Smooth muscle cell (in vitro differentiated cells): ENCODE results near the gene CLPSL1. TPM values are rescaled to one million over a fixed set of nuclear protein-coding genes. Genes with fewer than 3 reads are reported as not detected.

Experiments
- DNase-seq: peaks from one replicate; lab custom pipeline; 2025; ENCODE audit not compliant: unreplicated experiment; lab: John Stamatoyannopoulos, UW
- H2AFZ ChIP-seq: fragments of 200-600 bp; sonication (generic); 2 replicates; pipeline ENCODE4 v1.6.0; 2016; ENCODE audit warnings: antibody characterized with exemption, low read depth, mild to moderate bottlenecking
- H3F3A ChIP-seq: fragments of 200-600 bp; sonication (generic); 2 replicates; pipeline ENCODE4 v1.6.0; 2017; ENCODE audit warnings: antibody characterized with exemption, low read depth
- H3K27ac ChIP-seq: fragments of 200-600 bp; sonication (generic); 2 replicates; pipeline ENCODE4 v1.5.1; 2016; ENCODE audit warnings: low read depth, mild to moderate bottlenecking
- H3K27me3 ChIP-seq: fragments of 200-600 bp; sonication (generic); 2 replicates; pipeline ENCODE4 v1.6.1; 2016; ENCODE audit warnings: low read depth, mild to moderate bottlenecking
- H3K36me3 ChIP-seq: fragments of 200-600 bp; sonication (generic); 2 replicates; pipeline ENCODE4 v1.5.1; 2016; ENCODE audit warnings: low read depth
- H3K4me1 ChIP-seq: fragments of 200-600 bp; sonication (generic); 2 replicates; pipeline ENCODE4 v1.5.1; 2016; ENCODE audit warnings: low read depth
- H3K4me2 ChIP-seq: fragments of 200-600 bp; sonication (generic); 2 replicates; pipeline ENCODE4 v1.6.0; 2016; ENCODE audit warnings: mild to moderate bottlenecking
- H3K4me3 ChIP-seq: fragments of 200-600 bp; sonication (generic); 2 replicates; pipeline ENCODE4 v1.5.1; 2016; ENCODE audit warnings: mild to moderate bottlenecking
- H3K79me2 ChIP-seq: fragments of 200-600 bp; sonication (generic); 2 replicates; pipeline ENCODE4 v1.6.0; 2016; ENCODE audit warnings: low read depth, mild to moderate bottlenecking
- H3K9ac ChIP-seq: fragments of 200-600 bp; sonication (generic); 2 replicates; pipeline ENCODE4 v1.6.0; 2016; ENCODE audit warnings: low read depth
- H3K9me3 ChIP-seq: fragments of 200-600 bp; sonication (generic); replicated peaks from 2 replicates; pipeline ENCODE4 v1.5.1; 2016; ENCODE audit warnings: low read depth
- H4K20me1 ChIP-seq: fragments of 200-600 bp; sonication (generic); 2 replicates; pipeline ENCODE4 v1.6.0; 2016; ENCODE audit warnings: low read depth
- WGBS: methylation state at CpG from one replicate; pipeline ENCODE4 v1.1.7; 2016; ENCODE audit warnings: low lambda C conversion rate; 5-methylcytosine and 5-hydroxymethylcytosine counted together
- polyA plus RNA-seq: library from polyadenylated mRNA; unstranded; fragments of >200 nt; fragmentation: Nextera tagmentation; extraction: Ambion mirVana; gene quantifications from 2 replicates; pipeline ENCODE4 v1.2.1, GENCODE V29; 2016
- total RNA-seq: library from RNA; depleted of rRNA; stranded (reverse); fragments of >200 nt; gene quantifications from 2 replicates; pipeline ENCODE4 v1.2.3, GENCODE V29; 2014
- TF ChIP-seq, protein P1 (sequence below): fragments of 200-600 bp; sonication (generic); IDR thresholded peaks from 2 replicates; pipeline ENCODE4 v1.5.1; 2017; ENCODE audit warnings: borderline replicate concordance, mild to moderate bottlenecking, antibody characterized with exemption; ENCODE audit not compliant: insufficient read depth, poor library complexity, severe bottlenecking

The CLPSL1 gene
- total and polyA plus RNA-seq, 2 experiments from 2014 or later, result not detected

DNA sequence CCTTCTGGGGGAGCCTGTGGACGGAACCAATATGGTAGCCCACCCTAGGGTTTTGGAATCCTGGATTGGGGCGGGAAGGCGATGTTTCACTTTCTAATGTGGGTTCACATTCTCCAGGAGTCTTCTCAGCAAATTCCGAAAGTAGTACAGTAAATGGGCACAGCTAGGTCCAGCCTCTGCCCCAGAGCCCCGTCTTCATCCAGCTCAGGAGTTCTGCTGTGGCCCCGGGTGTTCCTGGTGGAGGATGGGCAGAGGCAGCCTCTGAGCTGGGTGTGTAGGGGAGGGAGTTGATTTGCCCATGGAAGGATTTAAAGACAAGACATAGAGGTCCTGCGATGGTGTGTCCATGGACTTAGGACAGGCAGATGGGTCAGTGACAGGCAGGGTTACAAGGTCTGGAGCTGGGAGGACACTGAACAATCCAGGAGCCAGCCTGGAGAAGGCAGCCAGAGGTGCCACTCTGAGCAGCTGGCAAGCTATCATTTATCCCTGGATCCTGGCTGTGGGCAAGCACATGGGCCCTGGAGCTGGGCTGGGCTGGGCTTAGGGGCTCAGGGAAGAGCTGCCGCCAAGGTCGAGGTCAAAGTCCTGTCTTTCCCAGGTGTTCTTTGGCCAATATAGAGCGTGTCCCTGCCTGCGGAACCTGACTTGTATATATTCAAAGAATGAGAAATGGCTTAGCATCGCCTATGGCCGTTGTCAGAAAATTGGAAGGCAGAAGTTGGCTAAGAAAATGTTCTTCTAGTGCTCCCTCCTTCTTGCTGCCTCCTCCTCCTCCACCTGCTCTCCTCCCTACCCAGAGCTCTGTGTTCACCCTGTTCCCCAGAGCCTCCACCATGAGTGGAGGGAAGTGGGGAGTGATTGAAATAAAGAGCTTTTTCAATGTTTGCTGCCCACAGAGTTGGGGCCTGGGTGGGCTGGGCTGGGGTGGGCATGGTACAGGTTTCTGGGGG, 6.7 kb downstream of the CLPSL1 start:
- Histone ChIP-seq H3K4me1 (no peaks in the 10 kb centered on the region), H3F3A (no peaks in the 10 kb centered on the region), H3K79me2 (no peaks in the 10 kb centered on the region), H2AFZ (no peak overlapping the region), H3K9me3 (no peaks in the 10 kb centered on the region), H3K27ac (no peak overlapping the region), H3K36me3 (no peaks in the 10 kb centered on the region), H3K4me3 (no peak overlapping the region), H3K4me2 (no peak overlapping the region), H3K27me3 (peaks cover 24% of the 10 kb centered on the region), H4K20me1 (no peaks in the 10 kb centered on the region), H3K9ac (no peak overlapping the region)
- DNase-seq, result no peak
- 92% methylated on average over 13 of the region's 13 CpGs for WGBS
- TF ChIP-seq, protein P1, sequence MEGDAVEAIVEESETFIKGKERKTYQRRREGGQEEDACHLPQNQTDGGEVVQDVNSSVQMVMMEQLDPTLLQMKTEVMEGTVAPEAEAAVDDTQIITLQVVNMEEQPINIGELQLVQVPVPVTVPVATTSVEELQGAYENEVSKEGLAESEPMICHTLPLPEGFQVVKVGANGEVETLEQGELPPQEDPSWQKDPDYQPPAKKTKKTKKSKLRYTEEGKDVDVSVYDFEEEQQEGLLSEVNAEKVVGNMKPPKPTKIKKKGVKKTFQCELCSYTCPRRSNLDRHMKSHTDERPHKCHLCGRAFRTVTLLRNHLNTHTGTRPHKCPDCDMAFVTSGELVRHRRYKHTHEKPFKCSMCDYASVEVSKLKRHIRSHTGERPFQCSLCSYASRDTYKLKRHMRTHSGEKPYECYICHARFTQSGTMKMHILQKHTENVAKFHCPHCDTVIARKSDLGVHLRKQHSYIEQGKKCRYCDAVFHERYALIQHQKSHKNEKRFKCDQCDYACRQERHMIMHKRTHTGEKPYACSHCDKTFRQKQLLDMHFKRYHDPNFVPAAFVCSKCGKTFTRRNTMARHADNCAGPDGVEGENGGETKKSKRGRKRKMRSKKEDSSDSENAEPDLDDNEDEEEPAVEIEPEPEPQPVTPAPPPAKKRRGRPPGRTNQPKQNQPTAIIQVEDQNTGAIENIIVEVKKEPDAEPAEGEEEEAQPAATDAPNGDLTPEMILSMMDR, result no peak

DNA sequence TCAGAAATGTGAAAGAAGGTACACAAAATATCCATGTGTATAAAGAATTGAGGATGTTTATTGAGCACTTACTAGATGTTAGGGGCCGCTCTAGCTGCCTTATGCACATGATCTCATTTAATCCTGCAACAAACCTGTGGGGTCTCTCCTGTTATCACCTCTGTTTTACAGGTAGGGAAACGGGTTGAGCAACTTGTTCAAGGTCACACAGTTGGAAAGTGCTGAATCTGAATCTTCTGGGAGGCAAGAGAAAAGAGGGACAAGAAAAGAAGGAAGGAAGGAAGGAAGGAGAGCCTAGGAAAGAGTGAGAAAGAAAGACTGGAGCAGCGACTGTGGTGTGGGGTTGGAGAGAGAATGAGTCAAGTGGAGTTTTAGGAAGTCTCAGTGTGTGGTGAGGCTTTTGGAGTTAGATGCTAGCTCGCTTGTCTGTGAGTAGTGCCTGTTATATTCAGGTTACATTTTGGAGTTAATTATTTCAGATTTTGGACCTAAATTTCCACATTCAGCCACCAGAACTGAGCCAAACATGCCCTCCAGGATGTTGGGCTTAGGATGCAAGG, 7.7 kb downstream of the CLPSL1 start:
- Histone ChIP-seq H3K4me3 (no peak overlapping the region), H3K4me1 (no peaks in the 10 kb centered on the region), H3K36me3 (no peaks in the 10 kb centered on the region), H2AFZ (no peak overlapping the region), H3K27ac (no peak overlapping the region), H4K20me1 (no peaks in the 10 kb centered on the region), H3F3A (no peaks in the 10 kb centered on the region), H3K79me2 (no peaks in the 10 kb centered on the region), H3K4me2 (no peak overlapping the region), H3K9me3 (no peaks in the 10 kb centered on the region), H3K9ac (no peak overlapping the region), H3K27me3 (peaks cover 24% of the 10 kb centered on the region)
- TF ChIP-seq, protein P1, result no peak
- WGBS, result 78% methylated on average over 4 of the region's 4 CpGs
- no peak for DNase-seq

DNA sequence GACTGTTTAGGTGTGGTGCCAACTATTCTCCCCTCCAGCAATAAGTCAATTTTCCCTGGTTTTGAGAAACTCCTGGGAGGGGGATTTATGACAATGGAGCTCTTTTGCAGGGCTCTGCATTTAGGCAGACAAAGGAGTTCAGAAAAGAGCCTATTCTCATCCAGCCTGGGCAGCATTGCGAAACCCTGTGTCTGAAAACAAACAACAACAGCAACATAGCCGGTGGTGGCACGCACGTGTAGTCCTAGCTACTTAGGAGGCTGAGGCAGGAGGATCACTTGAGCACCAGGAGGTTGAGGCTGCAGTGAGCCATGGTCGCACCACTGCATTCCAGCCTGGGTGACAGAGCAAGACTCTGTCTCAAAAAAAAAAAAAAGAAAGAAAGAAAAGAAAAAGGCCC, 9.9 kb downstream of the CLPSL1 start:
- Histone ChIP-seq H3K27me3 (peaks cover 24% of the 10 kb centered on the region), H3K79me2 (no peaks in the 10 kb centered on the region), H3K4me2 (no peak overlapping the region), H3K4me3 (no peak overlapping the region), H4K20me1 (no peaks in the 10 kb centered on the region), H3K4me1 (no peaks in the 10 kb centered on the region), H2AFZ (no peak overlapping the region), H3F3A (no peaks in the 10 kb centered on the region), H3K9me3 (no peaks in the 10 kb centered on the region), H3K9ac (no peak overlapping the region), H3K36me3 (no peaks in the 10 kb centered on the region), H3K27ac (no peak overlapping the region)
- DNase-seq, result no peak
- 93% methylated on average over 5 of the region's 5 CpGs for WGBS
- TF ChIP-seq, protein P1, result no peak
